GM19238 (cell line): ENCODE measurements around the gene TMEM94.
"Not testable (repeated sequence)": the region's sequence is repeated elsewhere in the genome, so short reads cannot be mapped to it uniquely, and the experiment has no call there.

Experiments used
- DNase-seq: peaks from one replicate; pipeline ENCODE4 v3.0.0; 2011; ENCODE audit warnings: low spot score; ENCODE audit not compliant: insufficient read length

TMEM94 gene

GRCh38 chr17:75456417-75457046, at the start of gene TMEM94:
TSS of gene TMEM94 (plus strand) at chr17:75456635. CDS start at chr17:75471906, 15,271 bp downstream.
- DNase-seq = peak; percentile 92

DNA sequence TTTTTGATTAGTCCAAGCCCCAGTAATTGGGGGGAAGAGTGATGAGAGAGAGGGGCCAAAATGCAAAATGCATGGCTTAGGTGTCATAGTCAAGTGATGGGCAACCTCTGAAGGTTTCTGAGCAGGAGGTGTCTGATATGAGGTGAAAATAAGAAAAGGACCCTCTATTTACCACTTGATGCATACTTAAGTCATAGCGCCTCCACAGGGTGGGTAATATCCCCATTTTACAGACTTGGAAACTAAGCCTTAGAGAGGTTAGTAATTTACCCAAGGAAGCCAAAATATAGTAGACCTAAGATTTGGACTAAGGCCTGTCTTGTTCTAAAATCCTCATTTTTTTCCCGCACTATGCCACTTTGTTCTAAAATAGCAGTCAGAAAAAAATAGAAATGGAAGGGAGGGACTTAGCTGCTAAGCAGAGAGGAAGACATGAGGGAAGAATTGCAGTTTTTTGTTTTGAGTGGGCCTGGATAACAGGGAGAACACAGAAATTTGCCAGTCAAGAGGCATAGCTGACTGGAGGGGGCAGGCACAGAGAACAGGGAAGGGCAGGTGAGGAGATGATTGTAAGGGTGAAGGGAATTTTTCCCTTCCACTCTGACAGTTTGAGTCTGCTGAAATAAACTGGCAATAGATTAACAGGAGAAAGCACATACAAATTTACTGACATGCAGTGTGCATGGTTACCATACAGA, 48.6 kb upstream of the TMEM94 start:
- no peak for DNase-seq

DNA sequence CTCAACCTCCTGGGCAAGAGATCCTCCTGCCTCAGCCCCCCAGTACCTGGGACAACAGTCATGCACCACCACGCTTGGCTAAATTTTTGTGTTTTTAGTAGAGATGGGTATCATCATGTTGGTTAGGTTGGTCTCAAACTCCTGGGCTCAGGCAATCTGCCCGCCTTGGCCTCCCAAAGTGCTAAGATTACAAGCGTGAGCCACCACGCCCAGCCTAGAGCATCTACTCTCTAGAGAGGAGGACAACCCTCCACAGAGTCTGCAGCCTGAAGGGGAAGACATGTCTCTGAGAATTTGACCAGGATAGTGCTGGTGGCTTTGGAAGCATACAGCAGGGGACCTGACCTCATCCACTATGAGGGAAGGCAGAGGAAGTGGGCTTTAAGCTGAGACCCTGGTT, 46.3 kb upstream of the TMEM94 start:
- DNase-seq = no peak

DNA sequence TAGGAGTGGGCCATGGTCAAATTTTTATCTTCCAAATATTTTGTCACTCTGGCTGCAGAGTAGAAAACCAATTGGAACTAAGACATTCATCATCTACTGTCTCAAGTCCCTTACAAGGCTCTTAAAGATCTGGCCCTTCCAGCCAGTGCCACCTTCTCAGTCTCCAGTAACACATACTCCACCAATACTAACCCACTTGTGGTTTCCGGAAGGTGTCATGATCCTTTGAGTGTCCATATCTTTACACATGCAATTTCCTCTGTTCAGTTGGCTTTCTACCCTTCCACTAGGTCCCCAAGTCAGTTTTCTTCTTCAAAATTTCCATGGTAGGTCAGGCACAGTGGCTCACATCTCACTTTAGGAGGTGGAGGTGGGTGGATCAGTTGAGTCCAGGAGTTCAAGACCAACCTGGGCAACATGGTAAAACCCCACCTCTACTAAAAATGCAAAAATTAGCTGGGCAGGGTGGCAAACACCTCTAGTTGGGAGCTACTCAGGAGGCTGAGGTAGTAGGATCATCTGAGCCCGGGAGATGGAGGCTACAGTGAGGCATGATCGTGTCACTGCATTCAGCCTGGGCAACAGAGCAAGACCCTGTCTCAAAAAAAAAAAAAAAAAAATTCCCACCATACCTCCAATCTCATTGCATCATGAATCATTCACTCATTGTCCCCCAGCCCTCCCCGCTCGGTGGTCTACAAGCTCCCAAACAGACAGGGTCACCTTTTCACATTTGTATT, 44.9 kb upstream of the TMEM94 start:
- no peak for DNase-seq

GRCh38 chr17:75412455-75413317, 43.7 kb upstream of the TMEM94 start:
- peak; percentile 68 for DNase-seq

- no peak for DNase-seq
These were observed 41.9 kb upstream of the TMEM94 start for GRCh38 chr17:75414488-75414887.

- DNase-seq = no peak
These were observed 40.4 kb upstream of the TMEM94 start for GRCh38 chr17:75416006-75416405.

DNA sequence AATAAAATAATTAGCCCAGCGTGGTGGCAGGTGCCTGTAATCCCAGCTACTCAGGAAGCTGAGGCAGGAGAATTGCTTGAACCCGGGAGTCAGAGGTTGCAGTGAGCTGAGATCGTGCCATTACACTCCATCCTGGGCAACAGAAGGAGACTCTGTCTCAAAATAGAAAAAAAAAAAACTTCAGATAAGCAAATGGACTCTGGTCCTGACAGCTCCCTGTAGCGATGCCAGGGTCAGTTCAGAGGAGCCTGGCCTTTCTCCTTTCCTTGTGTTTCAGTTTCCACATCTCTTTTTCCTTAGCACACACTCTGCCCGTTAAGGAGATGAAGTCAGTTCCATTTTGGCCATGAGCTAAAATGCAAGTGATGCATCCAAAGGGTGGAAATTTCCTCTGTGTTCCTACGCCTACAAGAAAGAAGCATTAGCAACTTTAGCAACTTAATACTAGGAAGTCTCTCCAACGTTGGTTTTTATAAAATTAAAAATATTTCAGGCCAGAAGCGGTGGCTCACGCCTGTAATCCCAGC, 39.3 kb upstream of the TMEM94 start:
- no peak for DNase-seq

- no peak for DNase-seq
These were observed 37.9 kb upstream of the TMEM94 start for GRCh38 chr17:75418531-75418930.

DNA sequence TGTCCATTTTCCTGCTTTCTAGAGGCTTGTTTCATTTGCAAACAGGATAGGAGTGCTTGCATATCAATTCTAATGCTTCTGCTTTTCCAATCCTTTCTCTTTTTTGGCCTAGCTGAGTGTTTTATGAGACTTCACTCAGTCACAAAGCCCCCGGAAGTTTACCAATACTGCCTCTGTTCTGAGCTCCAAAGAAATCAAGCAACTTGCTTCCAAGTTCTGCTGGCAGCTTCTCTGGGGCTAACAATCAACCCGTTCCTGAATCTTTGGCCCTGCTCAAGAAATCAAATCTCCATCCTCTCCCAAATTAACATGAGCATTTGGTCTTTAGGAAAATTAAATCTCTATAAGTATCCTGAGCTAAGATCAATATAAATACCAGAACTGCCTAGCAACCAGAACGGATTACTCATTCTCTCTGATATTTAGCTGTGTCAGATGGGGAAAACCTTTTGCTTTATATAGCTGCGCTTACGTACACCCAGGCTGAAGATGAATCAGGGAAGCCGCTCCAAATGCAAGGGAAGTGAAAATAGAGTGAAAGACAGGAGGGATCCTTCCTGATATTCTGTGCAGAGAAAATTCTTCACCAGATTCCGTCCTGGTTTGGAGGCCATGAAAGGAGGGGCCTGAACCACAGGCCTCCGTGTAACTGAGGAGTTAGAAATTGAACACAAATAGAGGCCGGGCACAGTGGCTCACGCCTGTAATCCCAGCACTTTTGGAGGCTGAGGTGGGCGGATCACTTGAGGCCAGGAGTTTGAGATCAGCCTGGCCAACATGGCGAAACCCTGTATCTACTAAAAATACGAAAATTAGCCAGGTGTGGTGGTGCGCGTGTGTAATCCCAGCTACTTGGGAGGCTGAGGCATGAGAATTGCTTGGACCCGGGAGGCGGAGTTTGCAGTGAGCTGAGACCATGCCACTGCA, 27.6 kb upstream of the TMEM94 start:
- DNase-seq = no peak

GRCh38 chr17:75430159-75430974, 26.1 kb upstream of the TMEM94 start:
- no peak for DNase-seq

DNA sequence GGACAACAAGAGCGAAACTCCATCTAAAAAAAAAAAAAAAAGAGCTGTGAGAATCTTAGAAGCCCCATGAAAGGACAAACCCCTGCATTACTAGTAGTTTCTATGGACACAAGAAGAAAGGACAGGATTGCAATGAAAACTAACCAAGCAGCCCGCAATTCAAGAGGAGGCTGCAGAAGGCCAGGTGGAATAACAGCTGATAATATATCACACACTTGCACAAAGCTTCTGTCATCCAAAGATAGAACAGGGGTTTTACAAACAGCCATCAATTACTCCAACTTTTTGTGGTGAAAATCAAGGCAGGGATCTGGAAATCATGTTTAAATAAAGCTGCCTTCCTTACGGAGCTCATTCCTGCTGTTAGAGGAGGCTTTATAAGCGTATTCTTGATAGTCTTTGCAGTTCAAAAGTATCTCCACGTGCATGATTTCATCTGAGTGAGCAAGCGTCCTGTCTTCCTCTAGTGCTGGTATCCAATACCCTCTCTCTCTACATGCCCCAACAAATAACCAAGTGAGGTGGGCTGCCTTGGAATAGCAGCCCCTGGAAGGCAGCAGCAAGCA, 23.1 kb upstream of the TMEM94 start:
- no peak for DNase-seq

DNA sequence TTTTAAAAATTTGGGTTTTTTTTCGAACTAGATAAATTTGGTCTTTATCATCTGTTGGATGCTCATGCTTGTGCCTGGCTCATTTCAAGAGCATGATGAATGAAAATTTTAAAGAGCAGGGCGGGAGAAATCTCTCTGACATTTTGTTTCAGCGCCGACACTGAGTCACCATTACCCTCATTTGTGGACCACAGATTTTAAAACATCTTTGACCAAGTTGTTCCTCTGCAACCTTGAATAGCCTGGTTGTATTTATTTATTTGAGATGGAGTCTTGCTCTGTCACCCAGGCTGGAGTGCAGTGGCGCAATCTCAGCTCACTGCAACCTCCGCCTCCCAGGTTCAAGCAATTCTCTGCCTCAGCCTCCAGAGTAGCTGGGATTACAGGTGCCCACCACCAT, 22.0 kb upstream of the TMEM94 start:
- not testable (repeated sequence) for DNase-seq

DNA sequence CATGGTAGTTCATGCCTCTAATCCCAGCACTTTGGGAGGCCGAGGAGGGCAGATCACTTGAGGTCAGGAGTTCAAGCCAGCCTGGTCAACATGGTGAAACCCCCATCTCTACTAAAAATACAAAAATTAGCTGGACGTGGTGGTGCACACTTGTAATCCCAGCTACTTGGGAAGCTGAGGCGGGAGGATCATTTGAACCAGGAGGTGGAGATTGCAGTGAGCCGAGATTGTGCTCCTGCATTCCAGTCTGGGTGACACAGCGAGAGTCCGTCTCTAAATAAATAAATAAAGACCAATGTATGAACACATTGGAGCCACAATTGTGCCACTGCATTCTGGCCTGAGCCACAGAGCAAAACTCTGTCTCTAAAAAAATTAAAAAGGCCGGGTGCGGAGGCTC, 19.0 kb upstream of the TMEM94 start:
- DNase-seq = not testable (repeated sequence)

- no peak for DNase-seq
These were observed 17.1 kb upstream of the TMEM94 start for GRCh38 chr17:75439287-75439686.

GRCh38 chr17:75440738-75441448, 15.5 kb upstream of the TMEM94 start:
- no peak for DNase-seq

DNA sequence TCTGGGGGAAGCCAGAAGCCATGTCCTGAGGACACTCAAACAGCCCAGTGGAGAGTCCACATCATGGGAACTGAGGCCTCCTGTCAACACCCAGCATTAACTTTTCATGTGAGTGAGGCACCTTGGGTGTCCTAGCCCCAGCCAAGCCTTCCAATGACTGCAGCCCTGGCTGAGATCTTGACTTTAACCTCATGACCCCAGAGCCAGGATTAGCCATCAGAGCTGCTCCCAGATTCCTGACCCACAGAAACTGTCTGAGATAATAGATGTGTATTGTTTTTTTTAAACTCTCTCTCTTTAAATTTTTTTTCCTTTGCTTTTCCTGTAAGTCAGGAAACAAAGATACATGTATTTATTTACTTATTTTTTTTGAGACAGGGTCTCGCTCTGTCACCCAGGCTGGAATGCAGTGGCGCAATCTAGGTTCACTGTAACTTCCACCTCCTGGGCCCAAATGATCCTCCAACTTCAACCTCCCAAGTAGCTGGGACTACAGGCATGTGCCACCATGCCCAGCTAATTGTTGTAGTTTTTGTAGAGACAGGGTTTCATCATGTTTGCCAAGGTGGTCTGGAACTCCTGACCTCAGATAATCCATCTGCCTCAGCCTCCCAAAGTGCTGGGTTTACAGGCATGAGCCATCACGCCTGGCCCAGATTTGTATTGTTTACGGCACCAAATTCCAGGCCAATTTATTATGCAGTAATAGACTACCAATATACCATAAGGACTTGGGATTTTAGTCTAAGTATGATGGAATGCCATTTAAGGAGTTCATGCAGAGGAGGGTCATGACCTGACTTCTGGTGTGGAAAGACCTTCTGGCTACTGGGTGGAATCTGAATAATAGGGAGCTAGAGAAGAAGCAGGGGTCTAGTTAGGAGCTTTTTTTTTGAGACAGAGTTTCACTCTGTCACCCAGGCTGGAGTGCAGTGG, 14.0 kb upstream of the TMEM94 start:
- DNase-seq = no peak
